ENCODE measurements around the gene GATA2.

GRCh38 chr3:128523591-128523990 is 30.6 kb upstream of the GATA2 start:
- no peak for TF ChIP-seq CREB1 (IDR thresholded peaks at IDR 0.05; ENCODE audit: low read depth)
- TF ChIP-seq EP300 (IDR thresholded peaks at IDR 0.05; ENCODE audit: borderline replicate concordance): no peak
- no peak for TF ChIP-seq YY1 (IDR thresholded peaks at IDR 0.05; ENCODE audit: low read depth)
- TF ChIP-seq REST (IDR thresholded peaks at IDR 0.05; ENCODE audit: low read depth): no peak
- no peak for TF ChIP-seq NFIC (IDR thresholded peaks at IDR 0.05)
- no peak for TF ChIP-seq MAX (IDR thresholded peaks at IDR 0.05)
- TF ChIP-seq EGR1 (IDR thresholded peaks at IDR 0.05): no peak
- TF ChIP-seq TAF1 (IDR thresholded peaks at IDR 0.05; ENCODE audit: low read depth): no peak
